Tibial artery (tissue), 4 donors: Measurements from ENCODE around the gene TNFRSF12A.

Experiments
- DNase-seq, 2 donors: peaks; one replicate each; pipeline ENCODE4 v3.0.0-alpha.2; 2019
- H3K27ac ChIP-seq, 2 donors: fragments of 200-600 bp; sonication (generic) in 1 of 2; 1 replicate in 1 of 2; 2 replicates in 1 of 2; pipeline ENCODE4 v1.5.1; 2018 to 2019; ENCODE audit warnings: mild to moderate bottlenecking in 1 of 2
- H3K27me3 ChIP-seq, 2 donors: fragments of 200-600 bp; sonication (generic) in 1 of 2; one replicate each; pipeline versions ENCODE4 v1.5.1 to v1.6.0; 2016 to 2019
- H3K36me3 ChIP-seq, 3 donors: fragments of 200-600 bp; sonication (generic) in 2 of 3; one replicate each; pipeline ENCODE4 v1.5.1; 2016 to 2019; ENCODE audit warnings: mild to moderate bottlenecking in 2 of 3
- H3K4me1 ChIP-seq, 4 donors: fragments of 200-600 bp; sonication (generic) in 2 of 4; 1 replicate in 3 of 4; 2 replicates in 1 of 4; pipeline ENCODE4 v1.5.1; 2016 to 2019
- H3K4me3 ChIP-seq, 2 donors: fragments of 200-600 bp; sonication (generic) in 1 of 2; 1 replicate in 1 of 2; 2 replicates in 1 of 2; pipeline ENCODE4 v1.5.1; 2018 to 2019; ENCODE audit warnings: mild to moderate bottlenecking in 2 of 2
- H3K9me3 ChIP-seq, 3 donors: fragments of 200-600 bp; sonication (generic) in 1 of 3; one replicate each; pipeline ENCODE4 v1.5.1; 2016 to 2019
- intact Hi-C: fragments of 100-400 bp; cut with DNase I; formaldehyde crosslinking; loops from one replicate; pipeline ENCODE4 v1.15.0; 2023; ENCODE audit warnings: low total_unique reads
- TF ChIP-seq, protein P1 (sequence below), 2 experiments: fragments of 200-600 bp in 1 of 2; fragments of 450-650 bp in 1 of 2; IDR thresholded peaks; one replicate each; pipeline ENCODE4 v1.5.1; 2017 to 2019; ENCODE audit warnings: antibody characterized with exemption in 2 of 2, mild to moderate bottlenecking in 1 of 2, moderate library complexity in 1 of 2

The TNFRSF12A gene

DNA sequence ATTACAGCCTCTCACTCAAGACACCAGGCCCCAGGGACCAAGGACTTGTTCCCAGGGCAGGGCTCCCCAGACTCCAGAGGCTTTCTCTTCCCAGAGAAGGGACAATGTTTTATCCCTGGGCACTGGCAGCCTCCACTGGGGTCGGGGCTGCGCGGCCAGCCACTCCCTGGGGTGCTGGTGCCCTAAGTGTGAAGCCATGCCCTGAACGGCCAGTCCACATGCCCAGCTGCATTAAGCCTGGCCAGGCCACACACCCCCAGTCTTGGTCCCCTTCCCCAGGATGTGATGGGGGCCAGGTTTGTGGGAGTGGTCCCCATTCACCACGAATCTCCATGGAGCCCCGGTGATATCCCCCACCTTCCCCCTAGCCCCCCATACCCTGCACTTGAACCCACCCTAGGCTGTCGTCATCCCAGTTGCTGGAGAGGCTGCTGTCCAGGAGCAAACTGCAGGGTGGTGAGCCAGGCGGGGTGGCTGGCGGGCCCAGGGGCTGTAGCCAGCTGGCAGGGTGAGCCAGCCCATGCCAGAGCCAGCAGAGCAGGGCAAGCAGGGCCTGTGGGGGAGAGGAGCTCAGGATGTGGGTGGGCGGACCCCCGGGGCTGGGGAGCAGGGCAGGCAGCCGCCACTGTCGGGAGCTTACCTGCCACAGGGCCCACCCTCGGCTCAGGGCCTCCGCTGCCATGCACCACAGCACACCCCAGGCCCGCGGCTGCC lies 46.4 kb upstream of the TNFRSF12A start:
- DNase-seq, result no peak
- no peaks in the 10 kb centered on the region for H3K36me3 ChIP-seq
- TF ChIP-seq, protein P1, sequence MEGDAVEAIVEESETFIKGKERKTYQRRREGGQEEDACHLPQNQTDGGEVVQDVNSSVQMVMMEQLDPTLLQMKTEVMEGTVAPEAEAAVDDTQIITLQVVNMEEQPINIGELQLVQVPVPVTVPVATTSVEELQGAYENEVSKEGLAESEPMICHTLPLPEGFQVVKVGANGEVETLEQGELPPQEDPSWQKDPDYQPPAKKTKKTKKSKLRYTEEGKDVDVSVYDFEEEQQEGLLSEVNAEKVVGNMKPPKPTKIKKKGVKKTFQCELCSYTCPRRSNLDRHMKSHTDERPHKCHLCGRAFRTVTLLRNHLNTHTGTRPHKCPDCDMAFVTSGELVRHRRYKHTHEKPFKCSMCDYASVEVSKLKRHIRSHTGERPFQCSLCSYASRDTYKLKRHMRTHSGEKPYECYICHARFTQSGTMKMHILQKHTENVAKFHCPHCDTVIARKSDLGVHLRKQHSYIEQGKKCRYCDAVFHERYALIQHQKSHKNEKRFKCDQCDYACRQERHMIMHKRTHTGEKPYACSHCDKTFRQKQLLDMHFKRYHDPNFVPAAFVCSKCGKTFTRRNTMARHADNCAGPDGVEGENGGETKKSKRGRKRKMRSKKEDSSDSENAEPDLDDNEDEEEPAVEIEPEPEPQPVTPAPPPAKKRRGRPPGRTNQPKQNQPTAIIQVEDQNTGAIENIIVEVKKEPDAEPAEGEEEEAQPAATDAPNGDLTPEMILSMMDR (IDR thresholded peaks at IDR 0.05), result no peak

DNA sequence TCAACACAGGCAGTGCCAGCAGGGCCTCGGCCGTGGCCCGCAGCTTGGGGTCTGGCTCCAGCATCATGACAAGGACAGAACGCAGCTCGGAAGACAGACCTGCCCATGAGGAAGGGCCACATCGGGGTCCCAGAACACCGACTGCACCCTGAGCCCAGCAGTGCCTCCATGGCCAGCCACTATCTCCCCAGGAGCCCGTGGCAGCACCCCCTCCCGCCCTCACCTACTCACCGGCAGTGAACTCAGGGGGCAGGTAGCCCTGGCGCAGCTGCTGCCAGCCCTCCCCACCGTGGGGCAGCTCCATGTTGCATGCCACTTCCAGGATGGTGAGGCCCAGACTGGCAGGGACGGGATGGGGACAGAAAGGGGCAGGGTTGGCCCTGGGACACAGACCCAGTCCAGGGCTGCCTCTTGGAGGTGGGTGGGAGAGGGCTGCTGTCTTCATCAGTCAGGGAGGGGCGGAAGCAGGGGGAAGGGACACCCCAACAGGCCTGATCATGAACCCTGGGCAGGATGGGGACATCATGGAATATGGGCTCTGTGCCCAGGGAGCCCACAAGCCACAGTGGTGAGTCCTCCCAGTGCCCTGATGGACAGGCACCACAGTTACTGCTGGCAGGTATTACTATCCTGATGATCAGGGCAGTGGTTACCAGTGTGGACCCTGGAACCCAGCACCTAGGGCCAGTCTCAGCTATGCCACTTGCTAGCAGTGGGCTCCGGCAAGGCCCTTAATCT lies 45.7 kb upstream of the TNFRSF12A start:
- no peaks in the 10 kb centered on the region for H3K36me3 ChIP-seq
- intact Hi-C loops, result no loop called here
- TF ChIP-seq, protein P1 (IDR thresholded peaks at IDR 0.05), result no peak
- H3K4me3 ChIP-seq, result no peak overlapping the region
- H3K27me3 ChIP-seq, result peaks cover 0 to 51% of the 10 kb centered on the region in 2 donors
- no peaks in the 10 kb centered on the region for H3K9me3 ChIP-seq
- DNase-seq, result no peak
- no peak overlapping the region for H3K27ac ChIP-seq
- H3K4me1 ChIP-seq, result peaks cover 0 to 13% (median 9%) of the 10 kb centered on the region in 4 donors

More for the DNA sequence above, 46.4 kb upstream of the TNFRSF12A start:
- peaks cover 0 to 19% (median 13%) of the 10 kb centered on the region in 4 donors for H3K4me1 ChIP-seq
- no peaks in the 10 kb centered on the region for H3K9me3 ChIP-seq
- no peak overlapping the region for H3K27ac ChIP-seq
- peaks cover 0 to 47% of the 10 kb centered on the region in 2 donors for H3K27me3 ChIP-seq
- no peak overlapping the region for H3K4me3 ChIP-seq
- intact Hi-C loops, result no loop called here

DNA sequence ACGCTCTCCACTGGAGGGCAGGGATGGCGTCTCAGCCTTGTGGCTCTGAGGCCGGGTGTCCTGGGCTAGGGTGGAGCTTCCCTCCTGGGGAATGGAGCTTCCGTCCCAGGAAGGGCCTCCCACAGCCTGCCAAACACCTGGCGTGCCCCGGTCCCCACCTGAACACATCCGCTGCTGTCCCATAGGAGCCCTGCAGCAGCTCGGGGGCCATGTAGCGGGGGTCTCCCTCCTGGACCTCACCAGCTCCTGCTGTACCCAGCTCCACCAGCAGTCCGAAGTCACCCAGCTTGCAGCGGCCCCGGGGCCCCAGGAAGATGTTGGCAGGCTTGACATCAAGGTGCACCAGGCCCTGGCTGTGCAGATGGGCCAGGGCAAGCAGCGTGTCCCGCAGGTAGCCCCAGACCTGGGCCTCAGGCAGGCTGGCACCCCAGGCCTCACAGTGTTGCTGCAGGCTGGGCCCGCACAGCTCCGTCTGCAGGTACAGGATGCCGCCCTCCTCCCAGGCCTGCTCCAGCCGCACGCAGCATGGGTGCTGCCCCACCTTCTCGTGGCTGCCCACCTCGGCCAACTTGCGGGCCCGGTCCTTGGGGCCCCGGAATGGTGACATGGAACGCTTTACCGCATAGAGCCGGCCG lies 44.9 kb upstream of the TNFRSF12A start:
- no peak overlapping the region for H3K4me3 ChIP-seq
- H3K27ac ChIP-seq, result no peak overlapping the region
- no peaks in the 10 kb centered on the region for H3K9me3 ChIP-seq
- H3K27me3 ChIP-seq, result peaks cover 0 to 52% of the 10 kb centered on the region in 2 donors
- no peak for DNase-seq
- peaks cover 0 to 13% (median 9%) of the 10 kb centered on the region in 4 donors for H3K4me1 ChIP-seq
- intact Hi-C loops, result no loop called here
- TF ChIP-seq, protein P1 (IDR thresholded peaks at IDR 0.05), result no peak
- no peaks in the 10 kb centered on the region for H3K36me3 ChIP-seq

DNA sequence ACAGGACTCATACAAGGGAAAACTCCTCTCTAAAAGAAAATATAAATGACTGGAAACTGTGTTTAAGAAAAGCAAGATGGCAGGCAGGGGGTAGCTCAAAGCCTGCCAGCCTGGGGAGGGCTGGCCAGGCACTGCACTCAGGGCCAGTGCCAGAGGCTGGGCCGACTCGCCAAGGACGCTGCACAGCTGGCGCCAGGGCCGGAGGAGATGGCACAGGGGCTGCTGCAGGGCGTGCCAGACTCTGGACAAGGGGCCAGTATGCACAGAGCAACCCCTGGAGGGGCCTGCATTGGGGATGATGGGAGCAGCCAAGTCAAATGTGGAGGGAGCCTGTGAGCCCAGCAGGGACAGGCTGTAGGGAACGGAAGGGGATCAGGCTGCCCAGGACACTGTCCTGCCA lies 44.0 kb upstream of the TNFRSF12A start:
- H3K4me1 ChIP-seq, result peaks cover 0 to 15% (median 13%) of the 10 kb centered on the region in 4 donors
- peaks cover 0 to 49% of the 10 kb centered on the region in 2 donors for H3K27me3 ChIP-seq
- H3K9me3 ChIP-seq, result no peaks in the 10 kb centered on the region
- H3K4me3 ChIP-seq, result no peak overlapping the region
- no peaks in the 10 kb centered on the region for H3K36me3 ChIP-seq
- no peak for DNase-seq
- intact Hi-C loops, result no loop called here
- H3K27ac ChIP-seq, result no peak overlapping the region
- TF ChIP-seq, protein P1 (IDR thresholded peaks at IDR 0.05), result no peak

DNA sequence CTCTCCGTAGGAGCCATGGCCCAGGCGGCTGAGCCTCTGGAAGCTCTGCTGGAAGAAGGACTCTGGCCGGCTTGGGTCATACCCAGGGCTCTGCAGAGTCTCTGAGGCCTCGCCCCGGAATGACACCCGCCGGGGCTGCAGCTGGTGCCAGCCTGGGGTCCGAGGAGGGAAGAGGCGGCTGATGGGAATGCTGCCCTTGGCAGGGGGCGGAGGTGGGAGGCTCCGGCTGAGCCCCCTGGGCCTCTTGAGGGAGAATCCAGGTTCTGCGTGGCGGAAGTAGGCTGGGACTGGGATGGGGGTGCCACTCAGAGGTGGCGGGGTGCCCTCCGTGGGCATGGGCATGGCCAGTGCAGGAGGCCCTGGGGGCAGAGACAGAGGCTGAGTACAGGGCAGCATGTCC lies 43.5 kb upstream of the TNFRSF12A start:
- Histone ChIP-seq H3K27ac (no peak overlapping the region), H3K36me3 (no peaks in the 10 kb centered on the region), H3K9me3 (no peaks in the 10 kb centered on the region), H3K4me3 (no peak overlapping the region), H3K27me3 (peaks cover 0 to 49% of the 10 kb centered on the region in 2 donors), H3K4me1 (peaks cover 0 to 16% (median 14%) of the 10 kb centered on the region in 4 donors)
- DNase-seq, result no peak
- TF ChIP-seq, protein P1 (IDR thresholded peaks at IDR 0.05), result no peak
- intact Hi-C loops, result no loop called here
